BLaER1 treated with 17β-estradiol and CSF1 and Interleukin-3, amounts not matched to agents 10 nM and 100 nM (cell line): ENCODE data around the gene CHKB.
"Not testable (repeated sequence)": the region's sequence is repeated elsewhere in the genome, so short reads cannot be mapped to it uniquely, and the experiment has no call there.

Source experiments
- H3K27ac ChIP-seq, 11 experiments: shearing (Covaris generic); formaldehyde crosslinking; 2 replicates each; pipeline ENCODE4 v1.8.1; 2022
- H3K27me3 ChIP-seq, 11 experiments: shearing (Covaris generic); formaldehyde crosslinking; 2 replicates each; pipeline ENCODE4 v1.8.1; 2022
- H3K36me3 ChIP-seq, 11 experiments: shearing (Covaris generic); formaldehyde crosslinking; 2 replicates each; pipeline ENCODE4 v1.8.1; 2022
- H3K4me1 ChIP-seq, 10 experiments: shearing (Covaris generic); formaldehyde crosslinking; 2 replicates each; pipeline ENCODE4 v1.8.1; 2022
- H3K4me2 ChIP-seq, 11 experiments: shearing (Covaris generic); formaldehyde crosslinking; 2 replicates each; pipeline ENCODE4 v1.8.1; 2022
- H3K4me3 ChIP-seq, 10 experiments: shearing (Covaris generic); formaldehyde crosslinking; 2 replicates each; pipeline ENCODE4 v1.8.1; 2022
- H3K9ac ChIP-seq, 11 experiments: shearing (Covaris generic); formaldehyde crosslinking; 2 replicates each; pipeline ENCODE4 v1.8.1; 2022
- H3K9me3 ChIP-seq, 11 experiments: shearing (Covaris generic); formaldehyde crosslinking; replicated peaks in 1 of 11; 2 replicates each; pipeline ENCODE4 v1.8.1; 2022
- H4K20me1 ChIP-seq, 11 experiments: shearing (Covaris generic); formaldehyde crosslinking; 2 replicates each; pipeline ENCODE4 v1.8.1; 2022
- Cebpa-rat ChIP-seq, 11 experiments: shearing (Covaris generic); IDR thresholded peaks; 2 replicates each; pipeline ENCODE4 v1.8.1; 2022

The CHKB gene

DNA sequence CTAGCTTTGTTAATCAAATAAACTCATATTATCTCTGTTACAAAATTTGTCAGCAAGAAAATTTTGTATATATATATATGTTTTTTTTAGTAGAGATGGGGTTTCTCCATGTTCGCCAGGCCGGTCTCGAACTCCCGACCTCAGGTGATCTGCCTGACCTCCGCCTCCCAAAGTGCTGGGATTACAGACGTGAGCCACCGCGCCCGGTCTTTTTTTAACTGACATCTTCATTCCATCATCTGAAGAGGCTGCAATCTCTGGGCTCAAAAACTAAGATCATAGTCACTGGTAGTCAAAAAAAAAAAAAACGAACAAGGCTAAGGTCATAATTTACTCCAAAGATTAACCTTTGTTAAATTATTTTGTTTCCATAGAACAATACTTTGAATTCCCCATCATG, 42.3 kb downstream of the CHKB start:
- H4K20me1 ChIP-seq = no peaks in the 10 kb centered on the region
- H3K9me3 ChIP-seq = peaks cover 0 to 87% (median 43%) of the 10 kb centered on the region in 11 experiments; a peak in 13 of 22 replicates
- H3K4me3 ChIP-seq = peak overlapping the region in 4 of 10 experiments; percentile 9 to 46 (median 25); a peak in 3 of 20 replicates
- H3K27me3 ChIP-seq = peaks cover 0 to 21% (median 17%) of the 10 kb centered on the region in 11 experiments; a peak in 18 of 22 replicates
- H3K9ac ChIP-seq = peak overlapping the region; percentile 74 to 94 (median 83); a peak in 21 of 22 replicates
- TF ChIP-seq Cebpa-rat (IDR thresholded peaks at IDR 0.05) = no peak
- H3K4me1 ChIP-seq = peaks cover 48 to 76% (median 65%) of the 10 kb centered on the region in 10 experiments
- H3K36me3 ChIP-seq = peaks cover 0 to 24% (median 0%) of the 10 kb centered on the region in 11 experiments; a peak in 5 of 22 replicates
- H3K27ac ChIP-seq = peak overlapping the region; percentile 93 to 100 (median 97)
- H3K4me2 ChIP-seq = peak overlapping the region in 10 of 11 experiments; percentile 53 to 84 (median 68); a peak in 18 of 22 replicates

DNA sequence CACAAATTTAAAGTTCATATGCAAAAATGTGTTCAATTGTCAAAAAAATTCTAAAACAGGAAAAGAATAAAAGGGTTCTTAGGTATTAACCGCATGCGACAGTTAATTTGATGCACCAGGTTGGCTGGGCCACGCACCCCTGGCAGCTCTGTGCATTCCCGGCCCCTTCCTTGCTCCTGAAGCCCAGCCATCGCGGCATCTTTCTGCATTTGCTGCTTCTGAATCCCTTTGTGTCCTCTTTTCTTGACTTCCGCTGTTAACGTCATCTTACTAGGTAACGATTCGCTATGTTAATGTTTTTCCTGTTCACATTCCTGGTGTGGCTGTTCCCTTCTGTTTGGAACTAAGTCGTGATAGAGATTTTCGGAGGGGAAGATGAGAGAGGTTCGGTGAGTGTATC, 44.9 kb downstream of the CHKB start:
- H3K4me3 ChIP-seq = peak overlapping the region in 3 of 10 experiments; percentile 8 to 45 (median 12); a peak in 5 of 20 replicates
- TF ChIP-seq Cebpa-rat (IDR thresholded peaks at IDR 0.05) = no peak
- H3K27me3 ChIP-seq = peaks cover 8 to 19% (median 15%) of the 10 kb centered on the region in 11 experiments
- H3K27ac ChIP-seq = peak overlapping the region; percentile 93 to 100 (median 97)
- peak overlapping the region in 5 of 11 experiments; percentile 17 to 69 (median 61); a peak in 9 of 22 replicates for H3K4me2 ChIP-seq
- H3K4me1 ChIP-seq = peaks cover 30 to 74% (median 53%) of the 10 kb centered on the region in 10 experiments
- H4K20me1 ChIP-seq = no peaks in the 10 kb centered on the region; a peak in 1 of 22 replicates
- peaks cover 0 to 88% (median 43%) of the 10 kb centered on the region in 11 experiments; a peak in 13 of 22 replicates for H3K9me3 ChIP-seq
- peaks cover 0 to 24% (median 0%) of the 10 kb centered on the region in 11 experiments; a peak in 5 of 22 replicates for H3K36me3 ChIP-seq
- peak overlapping the region in 7 of 11 experiments; percentile 40 to 94 (median 84); a peak in 9 of 22 replicates for H3K9ac ChIP-seq

DNA sequence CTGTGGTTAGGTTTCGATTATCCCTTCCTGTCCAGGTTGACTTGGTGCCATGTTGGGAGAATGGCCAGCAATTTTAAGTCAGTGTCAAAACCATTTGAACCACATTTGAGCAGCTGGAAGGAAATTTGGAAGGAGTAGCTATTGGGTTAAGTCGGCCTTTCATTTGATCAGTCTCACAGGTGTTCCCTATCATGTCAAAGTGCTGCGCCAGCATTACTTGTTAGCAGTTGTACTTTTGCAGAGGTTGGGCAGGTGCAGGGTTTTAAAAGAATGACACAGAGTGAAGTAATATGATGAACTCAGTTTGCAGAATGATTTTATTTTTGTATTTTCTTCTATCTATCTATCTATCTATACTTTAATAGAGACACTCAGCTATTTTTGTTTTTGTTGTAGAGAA, 46.4 kb downstream of the CHKB start:
- Histone ChIP-seq H3K27ac (no peak overlapping the region; a peak in 1 of 22 replicates), H3K9ac (no peak overlapping the region), H4K20me1 (peaks cover 0 to 9% (median 0%) of the 10 kb centered on the region in 11 experiments; a peak in 4 of 22 replicates), H3K9me3 (peaks cover 0 to 83% (median 38%) of the 10 kb centered on the region in 11 experiments; a peak in 15 of 22 replicates), H3K4me3 (no peak overlapping the region), H3K4me1 (peaks cover 28 to 72% (median 45%) of the 10 kb centered on the region in 10 experiments), H3K27me3 (peaks cover 23 to 34% (median 31%) of the 10 kb centered on the region in 11 experiments), H3K36me3 (peaks cover 0 to 21% (median 0%) of the 10 kb centered on the region in 11 experiments; a peak in 5 of 22 replicates), H3K4me2 (no peak overlapping the region)
- no peak for TF ChIP-seq Cebpa-rat (IDR thresholded peaks at IDR 0.05)

DNA sequence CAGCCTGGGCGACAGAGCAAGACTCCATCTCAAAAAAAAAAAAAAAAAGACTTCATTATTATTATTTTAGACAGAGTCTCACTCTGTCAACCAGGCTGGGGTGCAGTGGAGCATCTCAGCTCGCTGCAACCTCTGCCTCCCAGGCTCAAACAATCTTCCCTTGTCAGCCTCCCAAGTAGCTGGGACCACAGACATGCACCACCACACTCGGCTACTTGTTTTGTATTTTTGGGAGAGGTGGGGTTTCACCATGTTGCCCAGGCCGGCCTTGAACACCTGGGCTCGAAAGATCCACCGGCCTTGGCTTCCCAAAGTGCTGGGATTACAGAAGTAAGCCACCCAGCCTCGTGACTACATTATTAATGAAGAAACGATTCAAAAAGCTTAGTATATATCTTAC, 47.5 kb downstream of the CHKB start:
- peaks cover 5 to 83% (median 38%) of the 10 kb centered on the region in 11 experiments; a peak in 20 of 22 replicates for H3K9me3 ChIP-seq
- peaks cover 28 to 69% (median 48%) of the 10 kb centered on the region in 10 experiments for H3K4me1 ChIP-seq
- no peak for TF ChIP-seq Cebpa-rat (IDR thresholded peaks at IDR 0.05)
- peak overlapping the region in 1 of 11 experiments; percentile 24; a peak in 2 of 22 replicates for H3K27ac ChIP-seq
- peaks cover 34 to 45% (median 42%) of the 10 kb centered on the region in 11 experiments for H3K27me3 ChIP-seq
- H3K4me2 ChIP-seq = peak overlapping the region in 6 of 11 experiments; percentile 1 to 37 (median 19); a peak in 8 of 22 replicates
- H3K4me3 ChIP-seq = no peak overlapping the region
- H3K36me3 ChIP-seq = peaks cover 0 to 18% (median 0%) of the 10 kb centered on the region in 11 experiments; a peak in 3 of 22 replicates
- peaks cover 0 to 12% (median 0%) of the 10 kb centered on the region in 11 experiments; a peak in 4 of 22 replicates for H4K20me1 ChIP-seq
- no peak overlapping the region for H3K9ac ChIP-seq

DNA sequence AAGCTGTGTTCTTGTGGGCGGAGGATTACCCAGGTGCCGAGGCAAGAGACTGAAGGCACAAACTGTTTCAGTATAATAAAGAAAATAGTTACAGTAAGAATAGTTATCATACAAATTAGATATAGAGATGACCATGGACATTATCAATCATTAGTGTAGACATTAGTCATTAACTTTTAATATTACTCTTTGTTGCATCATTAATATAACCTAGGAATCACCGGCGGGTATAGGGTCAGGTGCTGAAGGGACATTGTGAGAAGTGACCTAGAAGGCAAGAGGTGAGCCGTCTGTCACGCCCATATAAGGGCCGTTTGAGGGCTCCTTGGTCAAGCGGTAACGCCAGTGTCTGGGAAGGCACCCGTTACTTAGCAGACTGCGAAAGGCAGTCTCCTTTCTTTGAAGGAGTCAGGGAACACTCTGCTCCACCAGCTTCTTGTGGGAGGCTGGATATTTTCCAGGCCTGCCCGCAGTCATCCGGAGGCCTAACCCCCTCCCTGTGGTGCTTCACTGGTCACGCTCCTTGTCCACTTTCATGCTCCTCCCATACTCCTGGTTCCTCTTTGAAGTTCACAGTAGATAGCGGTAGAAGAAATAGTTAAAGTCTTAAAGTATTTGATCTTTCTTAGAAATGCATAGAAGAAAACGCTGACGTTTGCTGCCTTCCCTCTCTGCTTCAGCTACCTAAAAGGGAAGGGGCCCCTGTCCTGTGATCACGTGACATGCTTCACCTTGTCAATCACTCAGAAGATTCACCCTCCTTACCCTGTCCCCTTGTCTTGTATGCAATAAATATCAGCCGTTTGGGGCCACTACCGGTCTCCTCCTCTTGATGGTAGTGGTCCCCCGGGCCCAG, 48.6 kb downstream of the CHKB start:
- peak overlapping the region in 4 of 11 experiments; percentile 9 to 37 (median 22); a peak in 5 of 22 replicates for H3K27ac ChIP-seq
- not testable (repeated sequence) for H3K9ac ChIP-seq, H3K4me3 ChIP-seq
- H4K20me1 ChIP-seq = peaks cover 0 to 17% (median 0%) of the 10 kb centered on the region in 11 experiments; a peak in 4 of 22 replicates
- H3K4me1 ChIP-seq = peaks cover 19 to 70% (median 44%) of the 10 kb centered on the region in 10 experiments
- peaks cover 10 to 83% (median 39%) of the 10 kb centered on the region in 11 experiments; a peak in 20 of 22 replicates for H3K9me3 ChIP-seq
- peaks cover 0 to 16% (median 0%) of the 10 kb centered on the region in 11 experiments; a peak in 4 of 22 replicates for H3K36me3 ChIP-seq
- H3K27me3 ChIP-seq = peaks cover 43 to 56% (median 52%) of the 10 kb centered on the region in 11 experiments
- H3K4me2 ChIP-seq = peak overlapping the region in 8 of 11 experiments; percentile 6 to 59 (median 22); a peak in 7 of 22 replicates

DNA sequence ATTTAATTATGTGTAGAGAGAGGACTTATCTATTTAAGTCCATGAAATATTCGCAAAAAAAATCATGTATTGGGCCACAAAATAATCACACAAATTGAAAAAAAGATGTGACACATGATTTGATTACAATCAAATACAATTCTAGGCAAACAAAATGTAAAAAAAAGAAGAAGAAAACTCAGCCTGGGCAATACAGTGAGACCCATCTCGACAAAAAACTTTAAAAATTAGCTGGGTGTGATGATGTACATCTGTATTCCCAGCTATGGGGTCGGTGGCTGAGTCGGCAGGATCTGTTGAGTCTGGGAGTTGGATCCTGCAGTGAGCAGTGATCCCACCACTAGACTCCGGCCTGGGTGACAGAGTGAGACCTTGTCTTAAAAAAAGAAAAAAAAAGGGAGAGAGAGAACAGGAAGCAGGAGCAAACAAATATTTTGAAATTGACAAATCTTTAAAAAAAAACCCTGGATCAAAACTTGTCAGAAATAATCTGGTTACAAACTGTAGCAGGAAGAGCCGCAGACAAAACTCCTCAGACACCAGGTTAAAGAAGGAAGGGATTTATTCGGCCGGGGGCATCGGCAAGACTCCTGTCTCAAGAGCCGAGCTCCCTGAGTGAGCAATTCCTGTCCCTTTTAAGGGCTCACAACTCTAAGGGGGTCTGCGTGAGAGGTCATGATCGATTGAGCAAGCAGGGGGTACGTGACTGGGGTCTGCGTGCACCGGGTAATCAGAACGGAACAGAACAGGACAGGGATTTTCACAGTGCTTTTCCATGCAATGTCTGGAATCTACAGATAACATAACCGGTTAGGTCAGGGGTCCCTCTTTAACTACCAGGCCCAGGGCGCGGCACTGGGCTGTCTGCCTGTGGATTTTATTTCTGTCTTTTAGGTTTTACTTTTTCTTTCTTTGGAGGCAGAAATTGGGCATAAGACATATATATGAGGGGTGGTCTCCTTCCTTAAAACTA, 49.5 kb downstream of the CHKB start:
- peaks cover 43 to 63% (median 61%) of the 10 kb centered on the region in 11 experiments for H3K27me3 ChIP-seq
- peak overlapping the region in 2 of 11 experiments; percentile 12 to 59; a peak in 2 of 22 replicates for H3K4me2 ChIP-seq
- H3K27ac ChIP-seq = peak overlapping the region in 1 of 11 experiments; percentile 24; a peak in 1 of 22 replicates

DNA sequence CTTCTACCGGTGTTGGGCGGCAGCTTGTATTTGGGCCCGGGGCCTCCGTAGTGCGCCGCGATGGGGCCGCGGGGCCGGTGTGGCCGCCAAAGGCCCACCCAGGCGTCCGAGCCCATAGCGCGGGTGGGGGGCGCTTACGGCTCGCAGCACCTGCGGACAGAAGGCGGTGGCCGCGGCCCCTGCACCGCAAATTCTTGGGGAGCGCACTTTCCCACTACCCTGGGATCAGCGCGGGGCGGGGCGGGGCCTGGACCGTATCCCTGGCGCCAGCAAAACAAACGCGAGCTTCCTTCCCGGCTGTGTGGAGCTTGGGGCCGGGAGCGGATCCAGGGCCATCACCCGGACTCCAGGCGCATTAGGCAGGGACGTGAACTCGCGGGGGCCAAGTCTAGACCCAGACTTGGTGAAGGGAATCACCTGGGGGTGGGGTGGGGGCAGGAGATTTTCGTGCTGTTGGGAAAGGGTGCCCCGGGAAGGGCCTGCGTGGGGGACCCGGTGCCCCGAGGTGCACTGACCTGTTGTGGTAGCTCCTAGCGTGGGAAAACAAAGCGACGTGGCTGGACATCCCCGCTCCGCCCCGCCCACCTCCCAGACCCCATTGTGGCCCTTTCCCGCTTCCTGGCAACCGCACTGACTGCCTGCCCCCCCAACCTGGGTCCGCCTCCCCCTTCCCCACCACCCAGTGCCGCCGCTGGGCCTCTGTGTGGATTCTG, 50.5 kb downstream of the CHKB start:
- Histone ChIP-seq H3K27ac (peak overlapping the region in 5 of 11 experiments; percentile 74 to 94 (median 77); a peak in 6 of 22 replicates), H3K9me3 (peaks cover 10 to 68% (median 25%) of the 10 kb centered on the region in 11 experiments; a peak in 20 of 22 replicates), H4K20me1 (peaks cover 0 to 17% (median 0%) of the 10 kb centered on the region in 11 experiments; a peak in 4 of 22 replicates), H3K36me3 (peaks cover 0 to 3% (median 0%) of the 10 kb centered on the region in 11 experiments; a peak in 1 of 22 replicates), H3K4me3 (peak overlapping the region in 5 of 10 experiments; percentile 52 to 65 (median 54); a peak in 8 of 20 replicates), H3K4me1 (peaks cover 27 to 70% (median 49%) of the 10 kb centered on the region in 10 experiments), H3K4me2 (peak overlapping the region in 6 of 11 experiments; percentile 95 to 99 (median 97); a peak in 9 of 22 replicates), H3K9ac (peak overlapping the region in 4 of 11 experiments; percentile 71 to 96 (median 82); a peak in 6 of 22 replicates), H3K27me3 (peaks cover 43 to 65% (median 61%) of the 10 kb centered on the region in 11 experiments)
- TF ChIP-seq Cebpa-rat (IDR thresholded peaks at IDR 0.05) = no peak

More for the DNA sequence above, 49.5 kb downstream of the CHKB start:
- TF ChIP-seq Cebpa-rat (IDR thresholded peaks at IDR 0.05) = no peak
- Histone ChIP-seq H3K9me3 (peaks cover 10 to 78% (median 29%) of the 10 kb centered on the region in 11 experiments; a peak in 20 of 22 replicates), H3K9ac (no peak overlapping the region), H3K36me3 (peaks cover 0 to 11% (median 0%) of the 10 kb centered on the region in 11 experiments; a peak in 4 of 22 replicates), H3K4me1 (peaks cover 17 to 70% (median 44%) of the 10 kb centered on the region in 10 experiments), H3K4me3 (no peak overlapping the region), H4K20me1 (peaks cover 0 to 17% (median 0%) of the 10 kb centered on the region in 11 experiments; a peak in 4 of 22 replicates)
